T-helper 1 cell treated with Interleukin-12 subunit alpha and Interleukin-12 subunit beta and Interleukin-4 antibody, amounts not matched to agents 30 ng/mL and 1 ng/mL, for 36 hours (primary cell): ENCODE data around the gene VWA5B1. TPM values are rescaled to one million over a fixed set of nuclear protein-coding genes. Genes with fewer than 3 reads are reported as not detected.

ENCODE experiments used
- intact Hi-C: fragments of 100-400 bp; cut with micrococcal nuclease; formaldehyde crosslinking; loops from one replicate; pipeline ENCODE4 v1.15.1; 2024
- total RNA-seq: library from RNA; stranded (reverse); gene quantifications from 2 replicates; pipeline ENCODE4 v1.2.3, GENCODE V29; 2022

VWA5B1 gene
- total RNA-seq, 1 donor from 2014 or later = not detected

DNA sequence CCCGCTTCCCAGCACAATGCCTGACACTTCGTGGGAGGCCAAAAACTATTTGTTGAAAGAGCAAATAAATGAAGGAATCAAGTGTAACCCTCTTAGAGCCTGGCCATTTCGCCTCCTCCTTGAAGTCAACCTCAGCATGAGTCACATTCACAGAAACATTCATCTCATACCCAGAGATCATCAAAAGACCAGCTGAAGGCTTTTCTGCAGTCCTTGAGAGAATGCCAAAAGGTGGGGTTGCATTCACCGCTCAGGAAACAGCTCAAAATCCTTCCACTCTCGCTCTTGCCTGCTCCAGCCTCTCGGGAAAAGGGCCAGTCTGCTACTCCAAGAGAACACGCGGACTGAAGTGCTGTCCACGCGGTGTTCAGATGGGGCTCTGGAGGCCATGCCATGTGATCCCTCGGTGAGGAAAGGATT lies 90.0 kb downstream of the VWA5B1 start:
- intact Hi-C loops = no loop called here

DNA sequence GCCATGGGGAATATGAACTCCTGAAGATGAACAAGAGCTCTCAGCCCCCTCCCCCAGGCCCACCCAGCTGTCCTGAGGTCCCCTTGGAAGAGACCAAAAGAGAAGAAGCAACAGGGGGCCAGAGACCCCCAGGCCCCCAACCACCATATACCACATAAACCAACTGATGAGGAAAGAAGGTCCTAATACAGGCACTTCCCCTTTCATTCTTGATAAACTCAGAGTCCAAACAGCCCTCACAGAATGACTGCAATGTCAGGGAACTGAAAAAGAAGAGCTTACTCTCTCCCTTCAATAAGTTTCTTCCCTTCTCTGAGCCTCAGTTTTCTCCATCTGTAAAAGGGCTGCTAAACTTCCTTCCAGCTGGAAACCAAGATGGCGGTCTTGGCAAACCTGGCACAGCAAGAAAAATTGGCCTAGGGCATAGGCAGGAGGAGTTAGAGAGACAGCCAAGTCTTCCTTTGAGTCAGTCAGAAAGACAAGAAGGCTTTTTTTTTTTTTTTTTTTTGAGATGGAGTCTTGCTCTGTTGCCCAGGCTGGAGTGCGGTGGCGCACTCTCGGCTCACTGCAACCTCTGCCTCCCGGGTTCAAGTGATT lies 90.5 kb downstream of the VWA5B1 start:
- intact Hi-C loops = no loop called here

DNA sequence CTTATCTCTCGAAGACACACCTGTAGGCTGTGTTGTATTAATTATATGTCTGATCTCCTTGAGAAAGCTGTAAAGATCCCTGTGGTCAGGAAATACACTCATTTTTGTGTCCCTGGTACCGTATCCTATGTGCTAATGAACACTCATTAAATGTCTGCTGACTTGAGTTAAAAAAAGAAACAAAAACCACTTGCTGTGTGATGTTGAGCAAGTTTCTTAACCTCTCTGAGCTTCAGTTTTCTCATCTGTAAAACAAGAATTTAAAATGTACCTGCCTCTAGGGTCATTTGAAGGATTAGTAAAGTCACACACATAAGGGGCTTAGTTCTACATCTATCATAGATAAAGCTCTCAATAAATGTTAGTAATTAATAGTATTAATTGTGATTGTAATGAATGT lies 91.3 kb downstream of the VWA5B1 start:
- intact Hi-C loops = no loop called here

DNA sequence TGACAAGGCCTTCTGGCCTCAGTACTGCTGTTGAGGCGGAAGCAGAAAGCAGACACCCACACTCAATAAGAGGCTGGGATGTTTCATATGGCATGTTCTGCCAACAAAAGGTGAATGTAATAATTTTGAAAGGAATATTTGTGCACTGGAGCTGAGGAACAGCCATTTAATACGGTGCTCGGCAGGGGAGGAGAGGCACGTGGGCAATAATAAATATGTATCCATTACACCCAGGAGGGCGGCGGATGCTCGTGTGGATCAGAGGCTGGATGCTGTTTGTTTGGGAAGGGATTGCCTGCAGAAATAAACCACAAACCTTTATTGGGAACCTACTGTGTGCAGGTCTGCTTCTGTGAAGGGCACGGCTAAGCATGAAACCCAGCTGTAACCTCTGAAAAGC lies 92.0 kb downstream of the VWA5B1 start:
- intact Hi-C loops = no loop called here

DNA sequence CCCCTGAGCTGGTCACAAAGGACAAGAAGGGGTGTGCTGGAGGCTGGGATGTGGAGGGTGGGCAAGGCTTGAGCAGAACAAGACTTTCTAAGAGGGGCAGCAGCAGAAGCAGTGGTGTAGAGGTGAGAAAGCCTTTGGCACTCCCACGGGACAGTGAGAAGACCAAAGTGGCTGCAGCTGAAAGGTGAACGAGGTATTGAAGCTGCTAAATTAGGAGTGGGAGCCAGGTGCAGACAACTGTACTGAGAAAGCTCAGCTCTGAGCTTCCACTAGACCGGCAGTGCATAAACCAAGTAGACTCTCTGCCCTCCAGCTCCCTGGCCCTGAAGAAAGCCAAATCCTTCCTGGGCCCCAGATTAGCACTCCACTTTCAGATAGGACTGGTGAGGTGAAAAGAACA lies 93.0 kb downstream of the VWA5B1 start:
- intact Hi-C loops = no loop called here

DNA sequence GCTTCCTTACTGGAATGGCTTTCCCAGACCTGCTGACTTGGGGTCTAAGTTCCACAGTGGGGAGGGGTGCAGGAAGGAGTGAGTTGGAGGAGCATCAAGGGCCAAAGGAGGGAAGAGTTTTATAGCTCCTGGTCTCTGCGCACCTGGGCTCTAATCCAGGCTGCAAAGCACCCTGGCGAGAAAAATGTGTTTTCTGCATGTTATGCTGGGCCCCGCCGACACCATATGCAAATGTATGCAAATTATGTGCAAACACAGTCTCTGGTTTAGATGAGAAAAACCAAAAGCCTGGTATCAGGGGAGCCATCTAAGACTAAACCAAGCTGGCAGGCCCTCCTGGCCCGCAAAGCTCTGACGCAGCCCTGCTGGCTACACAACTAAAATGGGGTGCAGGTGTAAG lies 95.0 kb downstream of the VWA5B1 start:
- intact Hi-C loops = no loop called here

DNA sequence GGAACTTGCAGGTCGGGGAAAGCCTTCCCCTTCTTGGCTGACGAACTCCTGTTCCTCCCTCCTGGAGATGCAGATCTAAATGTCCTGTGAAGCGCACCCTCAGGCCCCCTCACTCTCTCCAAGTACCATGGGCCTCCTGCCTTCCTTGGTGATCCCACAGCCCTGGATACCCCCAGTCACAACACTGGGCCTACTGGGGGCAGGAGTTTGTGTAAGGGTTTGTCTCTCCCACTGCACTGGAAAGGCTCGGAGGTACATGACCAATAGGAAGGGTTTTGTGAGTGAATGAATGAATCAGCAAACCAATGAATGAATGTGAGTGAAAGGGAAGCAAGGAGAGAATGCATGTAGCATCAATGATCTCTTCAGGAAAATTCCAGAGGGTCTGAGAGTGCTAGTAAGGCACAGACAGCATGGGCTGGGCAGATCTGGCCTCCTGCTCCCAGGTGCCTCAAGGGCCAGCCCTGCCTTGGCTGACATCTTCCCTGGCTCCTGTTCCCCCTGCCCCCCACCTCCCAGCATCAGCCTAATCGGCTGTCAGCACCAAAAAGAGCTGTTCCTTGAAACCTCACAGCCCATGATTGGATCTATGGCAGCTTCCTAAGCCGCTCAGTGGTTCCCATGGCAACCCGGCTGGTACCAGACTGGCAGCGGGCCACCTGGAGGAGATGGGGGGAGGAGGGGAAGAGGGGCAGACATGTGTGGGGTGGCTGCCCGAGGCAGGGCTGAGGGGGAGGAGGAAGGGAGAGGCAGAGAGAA lies 95.8 kb downstream of the VWA5B1 start:
- intact Hi-C loops = no loop called here

DNA sequence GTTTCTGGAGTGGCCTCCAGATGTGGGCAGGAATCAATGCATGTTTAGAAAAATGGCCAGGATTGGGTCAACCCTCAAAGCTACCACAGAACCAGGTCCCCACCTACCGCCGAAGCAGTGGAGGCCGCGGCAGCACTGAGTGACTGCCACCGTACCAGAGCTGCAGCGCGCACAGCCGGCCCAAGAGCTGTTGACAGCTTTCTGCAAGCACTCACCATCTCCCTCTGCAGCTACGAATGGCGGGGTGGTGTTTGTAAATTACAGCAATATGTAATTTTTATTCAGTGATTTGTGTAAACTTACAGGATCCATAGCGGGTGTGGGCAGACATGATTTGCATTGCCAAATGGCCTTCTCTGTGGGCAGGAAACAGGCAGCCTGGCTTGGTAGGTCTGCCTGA lies 98.9 kb downstream of the VWA5B1 start:
- intact Hi-C loops = no loop called here

DNA sequence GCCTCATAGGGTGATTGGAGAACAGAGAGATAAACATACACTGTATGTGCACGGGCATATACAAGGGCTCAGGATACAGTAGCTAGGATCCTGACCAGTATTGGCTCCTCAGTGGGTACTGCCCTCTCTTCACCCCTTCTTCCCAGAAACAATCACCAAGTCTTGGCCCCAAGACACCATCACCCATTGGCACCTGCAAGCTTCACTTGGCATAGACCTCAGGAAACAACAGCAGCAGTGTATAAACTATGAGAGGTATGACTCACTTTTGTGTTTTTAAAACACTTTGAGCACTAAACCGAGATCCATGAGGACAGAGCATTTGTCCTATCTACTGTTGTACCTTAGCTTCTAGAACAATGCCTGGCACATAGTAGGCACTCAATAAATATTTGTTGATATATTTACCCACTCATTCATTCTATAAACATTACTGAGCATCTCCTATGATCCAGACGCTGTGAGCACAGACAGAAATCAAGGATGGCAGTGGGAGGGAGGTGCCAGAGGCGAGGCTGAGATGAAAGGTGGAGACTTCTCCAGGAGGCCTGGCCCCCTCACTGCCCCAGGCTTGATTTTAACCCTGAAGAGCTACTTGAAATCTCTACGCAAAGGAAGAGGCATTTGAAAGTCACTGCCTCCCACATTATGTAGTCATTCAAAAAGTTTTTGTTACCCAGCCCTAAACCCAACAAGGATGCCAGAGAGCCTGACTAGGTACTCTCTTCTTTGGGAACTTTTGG lies 100.1 kb downstream of the VWA5B1 start:
- intact Hi-C loops = no loop called here

DNA sequence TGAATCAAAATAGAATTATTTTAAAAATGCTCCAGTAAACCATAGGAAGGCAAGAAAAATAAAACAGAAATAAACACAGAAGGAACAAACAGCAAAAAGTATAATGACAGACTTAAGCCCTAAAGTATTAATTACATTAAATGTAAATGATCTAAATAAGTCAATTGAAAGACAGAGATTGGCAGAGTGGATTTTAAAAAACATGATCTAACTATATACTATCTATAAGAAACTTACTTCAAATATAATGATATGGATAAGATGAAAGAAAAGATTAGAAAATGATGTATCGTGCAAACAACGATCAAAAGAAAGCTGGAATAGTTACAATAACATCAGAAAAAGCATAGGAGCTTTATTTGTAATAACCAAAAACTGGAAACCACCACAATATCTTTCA lies 104.6 kb downstream of the VWA5B1 start:
- intact Hi-C loops = no loop called here

DNA sequence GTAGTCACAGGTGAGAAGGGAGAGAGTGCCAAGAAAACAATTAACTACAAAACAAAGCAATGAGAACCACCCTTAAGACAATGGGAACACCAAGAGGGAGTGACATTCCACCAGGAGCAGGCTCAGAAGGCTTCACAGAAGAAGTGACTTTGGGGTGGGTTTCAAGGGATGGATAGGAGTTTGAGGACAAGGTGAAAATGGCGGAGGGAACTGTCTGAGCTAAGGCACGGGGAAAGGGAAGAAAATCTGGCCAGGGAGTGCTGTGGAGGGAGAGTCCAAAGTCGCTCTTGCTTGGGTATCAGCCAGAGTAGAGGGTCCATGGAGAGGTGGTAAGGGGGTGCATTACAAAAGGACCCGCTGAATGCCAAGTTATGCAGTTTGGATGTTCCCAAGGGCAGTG lies 108.1 kb downstream of the VWA5B1 start:
- intact Hi-C loops = no loop called here

DNA sequence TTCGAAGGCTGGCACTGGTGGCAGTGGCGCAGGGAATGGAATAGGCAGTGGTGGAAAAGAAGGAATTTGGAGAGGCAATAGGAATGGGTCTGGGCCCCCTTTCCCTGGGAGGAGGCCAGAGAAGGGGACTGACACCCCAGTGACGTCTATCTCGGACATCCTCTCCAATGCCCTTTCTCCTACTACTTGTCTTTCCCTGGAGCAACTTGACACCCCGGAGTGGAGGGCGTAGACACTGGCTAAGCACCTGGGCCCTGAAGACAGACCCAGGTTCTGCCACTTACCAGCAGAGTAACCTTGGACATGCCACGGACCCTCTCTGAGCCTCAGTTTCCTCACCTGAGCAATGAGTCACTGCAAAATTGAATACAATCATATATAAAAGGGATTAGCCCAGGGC lies 108.5 kb downstream of the VWA5B1 start:
- intact Hi-C loops = no loop called here

DNA sequence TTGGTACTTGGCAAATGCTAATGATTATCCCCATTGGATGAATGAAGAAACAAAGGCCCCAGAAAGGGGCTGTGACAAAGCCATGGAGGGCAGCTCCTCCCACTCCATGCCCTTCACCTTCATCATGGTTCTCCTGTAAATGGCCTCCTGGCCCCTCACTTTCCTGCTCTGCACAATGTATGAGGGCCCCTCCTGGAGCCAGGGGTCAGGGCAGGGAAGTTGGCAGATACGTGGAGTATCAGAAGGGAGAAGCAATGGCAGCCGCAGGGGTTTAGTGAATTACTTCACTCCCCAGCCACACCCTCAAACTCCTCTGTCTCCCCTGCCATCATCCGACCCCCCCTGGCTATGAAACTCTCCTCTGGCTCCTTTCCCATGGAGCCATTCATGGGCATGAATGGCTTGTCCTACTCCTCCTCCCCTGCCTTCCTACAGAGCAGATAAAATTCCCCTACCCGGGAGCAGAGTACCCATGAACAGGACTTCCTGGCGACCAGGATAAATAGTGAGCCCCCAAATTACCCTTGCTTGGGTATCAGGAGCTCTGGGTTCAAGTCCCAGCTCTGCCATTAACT lies 109.0 kb downstream of the VWA5B1 start:
- intact Hi-C loops = no loop called here

DNA sequence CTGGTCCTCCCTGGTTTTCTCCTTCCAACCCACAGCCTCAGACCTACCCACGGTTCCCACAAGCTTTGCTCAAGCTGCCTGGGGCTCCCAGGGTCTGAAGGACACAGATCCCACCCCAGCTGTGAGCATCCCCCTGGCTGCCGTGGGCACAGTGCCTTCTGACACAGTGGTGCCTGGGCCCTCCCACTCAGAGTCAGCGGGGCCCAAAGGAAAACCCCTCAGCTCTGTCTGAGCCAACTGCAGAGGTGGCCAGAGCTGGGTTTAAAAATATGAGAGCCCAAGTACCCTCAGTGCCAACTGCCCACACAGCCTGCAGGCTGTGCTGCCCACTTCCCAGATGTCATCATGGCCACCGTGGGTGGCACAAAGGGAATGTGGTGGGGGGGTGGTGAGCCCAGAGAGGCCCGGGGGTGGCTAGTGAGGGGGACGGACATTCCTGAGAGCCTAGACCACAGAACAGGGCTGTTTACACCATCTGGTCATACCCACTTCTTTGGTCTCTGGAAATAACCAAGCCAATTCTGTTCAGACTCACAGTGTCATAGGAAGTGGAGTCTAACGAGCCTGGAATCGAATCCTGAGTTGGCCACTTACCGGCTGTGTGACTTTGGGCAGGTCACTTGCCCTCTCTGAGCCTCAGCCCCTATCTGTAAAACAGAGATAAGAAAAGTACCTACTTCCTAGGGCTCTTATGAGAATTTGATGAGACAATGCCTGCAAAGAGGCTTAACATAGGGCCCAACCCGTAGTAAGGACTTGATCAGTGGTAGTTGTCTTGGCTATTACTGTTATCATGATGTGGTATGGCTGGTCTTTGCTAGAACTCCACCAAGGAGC lies 109.9 kb downstream of the VWA5B1 start:
- intact Hi-C loops = no loop called here

DNA sequence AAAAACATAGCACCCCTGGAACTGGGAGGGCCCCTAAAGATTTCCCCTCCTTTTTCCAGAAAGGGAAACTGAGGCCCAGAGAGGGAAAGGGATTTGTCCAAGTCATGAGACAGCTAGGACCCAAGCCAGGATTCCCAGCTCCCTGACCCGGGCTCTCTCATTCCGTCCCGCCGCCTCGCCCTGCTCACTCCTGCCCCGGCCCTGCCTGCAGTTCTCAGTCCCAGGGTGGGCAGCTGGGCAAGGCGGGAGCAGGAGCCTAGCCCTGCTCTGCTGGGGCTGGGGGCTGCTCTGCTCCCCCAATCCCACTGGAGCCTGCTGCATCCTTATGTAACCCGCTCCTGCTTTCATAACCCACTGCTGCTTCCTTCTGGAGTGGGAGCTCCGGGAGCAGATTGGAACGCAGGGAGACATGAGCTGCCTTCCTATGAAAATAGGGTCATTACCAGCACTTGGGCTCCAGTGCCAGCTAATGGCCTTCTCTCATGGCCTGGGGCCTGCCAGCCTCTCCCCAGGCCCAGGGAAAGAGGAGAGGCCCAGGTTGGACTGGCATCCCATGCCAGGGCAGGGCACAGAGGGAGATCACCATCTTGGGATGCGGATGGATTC lies 110.8 kb downstream of the VWA5B1 start:
- intact Hi-C loops = no loop called here

DNA sequence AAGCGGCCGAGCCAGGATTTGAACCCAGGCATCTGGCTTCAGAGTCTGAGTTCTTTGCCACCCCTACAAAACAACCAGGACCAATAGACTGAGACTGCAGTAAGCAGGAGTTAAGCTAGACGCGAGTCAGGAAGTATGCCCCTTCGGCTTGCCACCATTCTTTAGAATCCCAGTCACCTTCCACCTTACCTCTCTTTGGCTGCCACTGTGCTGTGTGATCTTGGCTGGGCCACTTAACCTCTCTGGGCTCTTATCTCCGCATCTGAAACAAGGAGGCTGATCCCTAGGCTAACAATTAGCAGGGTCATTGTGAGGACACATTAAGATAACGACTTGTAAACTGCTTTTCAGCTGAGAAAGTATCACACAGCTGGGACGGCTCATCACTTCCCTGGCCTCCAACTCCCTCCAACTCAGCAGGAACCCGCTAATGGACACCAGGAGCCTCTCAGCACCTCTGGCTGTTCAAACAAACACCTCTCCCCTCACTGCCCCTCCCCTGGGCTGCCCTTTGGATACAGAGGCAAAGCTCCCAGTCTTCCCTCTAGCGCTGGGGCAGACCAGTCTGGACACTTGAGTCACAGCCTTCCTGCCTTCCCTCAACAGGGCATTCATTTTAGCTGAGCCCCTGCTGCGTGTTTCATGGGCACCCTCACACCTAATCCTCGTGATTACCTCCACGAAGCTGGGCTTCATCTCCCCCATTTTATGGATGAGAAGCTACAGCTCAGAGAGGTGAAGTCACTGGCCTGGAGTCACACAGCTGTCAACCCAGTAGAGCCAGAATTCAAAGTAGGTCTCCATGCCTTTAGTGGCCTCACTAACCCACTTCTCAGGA lies 112.1 kb downstream of the VWA5B1 start:
- intact Hi-C loops = no loop called here

DNA sequence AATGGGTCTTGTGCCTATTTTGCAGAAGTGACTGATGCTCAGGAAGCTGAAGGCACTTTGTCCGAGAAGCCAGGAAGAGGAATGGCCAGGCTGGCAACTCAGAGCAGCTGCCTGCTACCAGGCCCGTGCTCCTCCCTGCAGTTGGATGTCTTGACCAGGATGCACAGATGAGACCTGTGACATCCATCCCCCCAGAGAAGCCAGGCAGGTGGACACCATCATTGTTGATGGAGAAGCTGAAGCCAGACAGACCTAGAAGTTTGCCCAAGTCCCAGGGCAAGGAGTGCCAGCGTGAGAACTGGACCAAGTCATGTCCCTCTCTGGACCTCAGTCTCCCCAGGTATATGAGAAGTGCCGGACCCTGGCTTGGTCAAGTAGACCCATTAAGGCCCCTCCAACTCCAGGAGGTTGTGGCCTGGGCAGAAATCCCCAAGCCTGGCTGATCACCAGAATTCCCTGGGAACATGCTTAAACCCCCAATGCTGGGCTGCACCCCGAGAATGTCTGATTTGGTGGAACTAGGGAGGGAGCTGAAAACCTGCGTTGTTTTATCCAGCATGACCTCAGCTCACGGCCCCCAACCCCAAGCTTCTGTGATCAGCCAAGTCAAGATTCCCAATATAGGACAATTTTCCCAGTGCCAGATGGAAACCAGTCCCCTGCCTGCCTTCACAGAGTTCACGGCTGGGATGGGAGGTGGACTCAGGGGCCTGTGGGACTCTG lies 112.9 kb downstream of the VWA5B1 start:
- intact Hi-C loops = no loop called here

DNA sequence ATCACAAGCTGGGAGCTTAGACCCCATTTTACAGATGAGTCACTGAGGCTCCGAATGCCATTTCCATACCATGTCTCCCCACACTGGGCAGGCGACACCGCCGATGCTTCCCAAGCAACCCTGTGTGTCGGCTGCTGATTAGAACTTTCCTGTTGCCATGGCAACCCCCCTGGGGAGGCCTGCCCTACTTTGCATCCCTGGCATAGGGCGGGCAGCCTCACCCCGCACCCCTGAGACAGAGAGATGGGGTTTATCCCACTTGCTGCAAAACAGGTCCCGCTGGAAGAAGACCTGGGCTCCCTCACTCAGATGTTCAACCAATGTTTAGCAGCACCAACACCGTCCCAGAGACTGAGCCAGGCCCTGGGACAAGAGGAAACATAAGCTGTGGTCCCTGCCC lies 113.8 kb downstream of the VWA5B1 start:
- intact Hi-C loops = no loop called here
